Epithelial cell of esophagus (primary cell): ENCODE data around the gene BCL2L12.

ENCODE experiments used
- DNase-seq: peaks from one replicate; pipeline ENCODE4 v3.0.0; 2010; ENCODE audit warnings: low read depth
- H3K4me3 ChIP-seq: 2 replicates; pipeline ENCODE4 v1.5.1; 2011; ENCODE audit warnings: mild to moderate bottlenecking, low read length, control low read depth
- CTCF ChIP-seq: IDR thresholded peaks from 2 replicates; pipeline ENCODE4 v1.5.1; 2011; ENCODE audit warnings: low read depth, mild to moderate bottlenecking, low read length, control low read depth, inconsistent platforms; ENCODE audit not compliant: insufficient read depth; ENCODE audit errors: missing control alignments

BCL2L12 gene

GRCh38 chr19:49652551-49653465 is 12.9 kb upstream of the BCL2L12 start:
- no peak overlapping the region for H3K4me3 ChIP-seq
- DNase-seq, result no peak
- TF ChIP-seq CTCF, result no peak

GRCh38 chr19:49653466-49653806 is 12.3 kb upstream of the BCL2L12 start:
- TF ChIP-seq CTCF, result no peak
- no peak for DNase-seq
- no peak overlapping the region for H3K4me3 ChIP-seq

DNA sequence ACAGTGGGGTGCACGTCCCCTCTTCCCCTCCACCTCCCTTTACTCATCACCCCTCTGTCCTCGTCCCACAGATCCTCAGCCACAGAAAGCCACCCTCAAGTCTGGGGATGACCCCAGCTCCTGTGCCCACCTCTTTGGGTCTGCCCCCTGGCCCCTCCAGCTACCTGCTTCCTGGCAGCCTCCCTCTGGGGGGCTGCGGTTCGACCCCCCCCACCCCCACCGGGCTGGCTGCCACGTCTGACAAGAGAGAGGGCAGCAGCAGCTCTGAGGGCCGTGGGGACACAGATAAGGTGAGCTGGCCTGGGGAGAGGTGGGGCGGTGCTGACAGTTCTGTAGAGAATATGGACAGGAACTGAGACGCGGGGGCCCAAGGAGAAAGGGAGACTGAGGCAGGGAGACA is 11.2 kb upstream of the BCL2L12 start:
- no peak overlapping the region for H3K4me3 ChIP-seq
- no peak for TF ChIP-seq CTCF
- no peak for DNase-seq

DNA sequence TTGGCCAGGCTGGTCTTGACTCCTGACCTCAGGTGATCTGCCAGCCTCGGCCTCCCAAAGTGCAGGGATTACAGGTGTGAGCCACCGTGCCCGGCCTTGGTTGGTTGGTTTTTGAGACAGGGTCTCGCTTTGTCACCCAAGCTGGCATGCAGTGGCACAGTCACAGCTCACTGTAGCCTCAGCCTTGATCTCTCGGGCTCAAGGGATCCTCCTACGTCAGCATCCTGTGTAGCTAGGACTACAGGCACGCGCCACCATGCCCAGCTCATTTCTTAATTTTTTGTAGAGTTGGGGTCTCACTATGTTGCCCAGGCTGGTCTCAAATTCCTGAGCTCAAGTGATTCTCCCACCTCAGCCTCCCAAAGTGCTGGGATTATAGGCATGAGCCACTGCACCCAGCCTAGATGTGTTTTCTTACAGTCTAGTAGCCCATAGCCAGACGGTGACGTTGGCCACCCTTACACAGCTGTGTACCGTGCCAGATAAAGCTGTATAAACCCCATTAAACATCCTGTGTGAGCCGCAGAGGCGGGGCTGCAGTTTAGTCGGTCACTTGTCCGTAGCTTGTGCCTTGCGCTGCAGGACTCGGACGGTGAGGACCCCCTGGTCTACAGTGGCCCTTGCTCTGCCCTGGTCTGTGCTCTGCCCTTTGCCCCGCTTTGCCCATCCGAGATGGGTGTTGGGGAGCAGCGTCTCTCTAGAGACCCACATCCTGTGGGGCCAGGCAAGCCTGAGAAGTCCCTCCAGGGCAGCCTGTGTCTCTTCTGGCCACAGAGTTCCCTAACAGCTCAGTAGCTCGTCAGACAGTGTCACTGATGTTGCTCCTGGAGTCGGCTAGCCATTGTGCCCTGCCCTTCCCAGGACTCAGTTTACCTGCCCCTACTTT is 9.9 kb upstream of the BCL2L12 start:
- no peak overlapping the region for H3K4me3 ChIP-seq
- no peak for DNase-seq
- TF ChIP-seq CTCF, result no peak

- no peak for TF ChIP-seq CTCF
- no peak overlapping the region for H3K4me3 ChIP-seq
- no peak for DNase-seq
Measured at GRCh38 chr19:49656456-49657109, 9.2 kb upstream of the BCL2L12 start.

- TF ChIP-seq CTCF, result no peak
- no peak overlapping the region for H3K4me3 ChIP-seq
- no peak for DNase-seq
Measured at GRCh38 chr19:49657493-49658138, 8.1 kb upstream of the BCL2L12 start.
